BE2C (cell line): Measurements from ENCODE around the gene SLC37A1.

Experiments
- DNase-seq: peaks from one replicate; pipeline ENCODE4 v3.0.0-alpha.2; 2020
- H3K27me3 ChIP-seq: fragments of 250-450 bp; sonication (Bioruptor Pico); 2 replicates; pipeline ENCODE4 v1.5.1; 2020; ENCODE audit warnings: mild to moderate bottlenecking
- H3K36me3 ChIP-seq: fragments of 250-450 bp; sonication (Bioruptor Pico); 2 replicates; pipeline ENCODE4 v1.5.1; 2020; ENCODE audit warnings: mild to moderate bottlenecking
- H3K4me1 ChIP-seq: fragments of 250-450 bp; sonication (Bioruptor Pico); 2 replicates; pipeline ENCODE4 v1.5.1; 2020
- H3K4me3 ChIP-seq: 2 replicates; pipeline ENCODE4 v1.5.1; 2011; ENCODE audit warnings: low read depth, low read length
- H3K9me3 ChIP-seq: fragments of 250-450 bp; sonication (Bioruptor Pico); 2 replicates; pipeline ENCODE4 v1.5.1; 2020
- TF ChIP-seq, protein P1 (sequence below): IDR thresholded peaks from 2 replicates; pipeline ENCODE4 v1.5.1; 2012; ENCODE audit warnings: mild to moderate bottlenecking, low read depth, low read length

The SLC37A1 gene

DNA sequence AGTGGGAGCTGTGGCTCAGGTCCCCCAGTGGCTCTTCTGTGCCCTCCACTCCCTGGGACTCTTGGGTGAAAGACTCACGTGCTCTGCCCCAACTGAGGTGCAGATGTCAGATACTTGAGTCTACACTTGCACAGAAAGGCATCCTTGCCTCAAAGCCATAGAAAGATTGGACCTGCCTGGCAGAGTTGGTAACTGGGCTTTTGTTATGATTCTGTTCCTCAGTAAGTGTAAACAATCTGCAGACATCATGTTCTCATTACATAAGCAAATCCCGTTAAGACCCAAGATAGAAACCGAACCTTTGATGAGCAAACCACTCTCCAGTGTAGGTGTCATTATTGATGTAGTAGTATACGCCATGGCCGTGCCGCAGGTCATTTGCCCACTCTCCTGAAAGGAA lies 27.6 kb upstream of the SLC37A1 start:
- Histone ChIP-seq H3K4me1 (no peaks in the 10 kb centered on the region), H3K36me3 (no peaks in the 10 kb centered on the region), H3K4me3 (no peak overlapping the region), H3K9me3 (no peaks in the 10 kb centered on the region), H3K27me3 (0 out of 2 replicates have a peak, but pooled peaks cover 7% of the 10 kb centered on the region)
- TF ChIP-seq, protein P1, sequence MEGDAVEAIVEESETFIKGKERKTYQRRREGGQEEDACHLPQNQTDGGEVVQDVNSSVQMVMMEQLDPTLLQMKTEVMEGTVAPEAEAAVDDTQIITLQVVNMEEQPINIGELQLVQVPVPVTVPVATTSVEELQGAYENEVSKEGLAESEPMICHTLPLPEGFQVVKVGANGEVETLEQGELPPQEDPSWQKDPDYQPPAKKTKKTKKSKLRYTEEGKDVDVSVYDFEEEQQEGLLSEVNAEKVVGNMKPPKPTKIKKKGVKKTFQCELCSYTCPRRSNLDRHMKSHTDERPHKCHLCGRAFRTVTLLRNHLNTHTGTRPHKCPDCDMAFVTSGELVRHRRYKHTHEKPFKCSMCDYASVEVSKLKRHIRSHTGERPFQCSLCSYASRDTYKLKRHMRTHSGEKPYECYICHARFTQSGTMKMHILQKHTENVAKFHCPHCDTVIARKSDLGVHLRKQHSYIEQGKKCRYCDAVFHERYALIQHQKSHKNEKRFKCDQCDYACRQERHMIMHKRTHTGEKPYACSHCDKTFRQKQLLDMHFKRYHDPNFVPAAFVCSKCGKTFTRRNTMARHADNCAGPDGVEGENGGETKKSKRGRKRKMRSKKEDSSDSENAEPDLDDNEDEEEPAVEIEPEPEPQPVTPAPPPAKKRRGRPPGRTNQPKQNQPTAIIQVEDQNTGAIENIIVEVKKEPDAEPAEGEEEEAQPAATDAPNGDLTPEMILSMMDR = no peak
- no peak for DNase-seq

DNA sequence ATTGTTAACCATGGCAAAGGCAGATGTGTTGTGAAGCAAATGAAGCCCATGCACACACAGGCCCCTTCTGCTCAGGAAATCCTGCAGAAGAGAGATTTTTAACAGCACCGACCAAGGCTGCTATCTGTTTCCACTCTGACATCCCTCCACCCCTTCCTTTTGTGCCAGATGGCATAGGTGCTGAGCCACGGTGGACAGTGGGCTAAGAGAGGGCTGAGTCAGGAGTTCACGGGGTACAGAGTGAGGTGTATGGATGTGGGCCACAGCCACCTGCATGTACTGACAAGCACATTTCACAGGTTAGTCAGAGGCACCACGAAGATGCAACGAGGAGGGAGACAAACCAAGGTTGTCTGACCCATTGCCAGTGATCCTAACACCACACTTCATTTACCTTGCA lies 27.1 kb upstream of the SLC37A1 start:
- TF ChIP-seq, protein P1 = no peak
- 0 out of 2 replicates have a peak, but pooled peaks cover 7% of the 10 kb centered on the region for H3K27me3 ChIP-seq

DNA sequence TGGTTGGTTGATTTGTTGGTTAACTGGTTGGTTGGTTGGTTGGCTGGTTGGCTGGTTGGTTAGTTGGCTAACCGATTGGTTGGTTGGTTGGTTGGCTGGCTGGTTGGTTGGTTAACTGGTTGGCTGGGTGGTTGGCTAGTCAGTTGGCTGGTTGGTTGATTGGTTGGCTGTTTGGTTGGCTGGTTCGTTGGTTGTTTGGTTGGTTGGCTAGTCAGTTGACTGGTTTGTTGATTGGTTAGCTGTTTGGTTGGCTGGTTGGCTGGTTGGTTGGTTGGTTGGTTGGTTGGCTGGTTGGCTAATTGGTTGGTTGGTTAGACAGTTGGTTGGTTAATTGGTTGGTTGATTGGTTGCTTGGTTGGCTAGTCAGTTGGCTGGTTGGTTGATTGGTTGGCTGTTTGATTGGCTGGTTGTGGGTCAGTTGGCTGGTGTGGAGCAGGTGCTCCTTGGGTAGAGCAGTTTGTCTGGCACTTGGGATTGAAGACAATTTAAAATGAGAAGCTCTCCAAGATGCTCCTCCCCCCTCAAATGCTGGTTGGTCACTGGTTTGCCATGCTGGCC lies 24.6 kb upstream of the SLC37A1 start:
- 0 out of 2 replicates have a peak, but pooled peaks cover 4% of the 10 kb centered on the region for H3K27me3 ChIP-seq
- DNase-seq = no peak
- no peaks in the 10 kb centered on the region for H3K4me1 ChIP-seq
- no peaks in the 10 kb centered on the region for H3K9me3 ChIP-seq
- H3K4me3 ChIP-seq = no peak overlapping the region
- TF ChIP-seq, protein P1 = no peak
- no peaks in the 10 kb centered on the region for H3K36me3 ChIP-seq

More for the DNA sequence above, 27.1 kb upstream of the SLC37A1 start:
- Histone ChIP-seq H3K9me3 (no peaks in the 10 kb centered on the region), H3K36me3 (no peaks in the 10 kb centered on the region), H3K4me1 (no peaks in the 10 kb centered on the region), H3K4me3 (no peak overlapping the region)
- DNase-seq = no peak

DNA sequence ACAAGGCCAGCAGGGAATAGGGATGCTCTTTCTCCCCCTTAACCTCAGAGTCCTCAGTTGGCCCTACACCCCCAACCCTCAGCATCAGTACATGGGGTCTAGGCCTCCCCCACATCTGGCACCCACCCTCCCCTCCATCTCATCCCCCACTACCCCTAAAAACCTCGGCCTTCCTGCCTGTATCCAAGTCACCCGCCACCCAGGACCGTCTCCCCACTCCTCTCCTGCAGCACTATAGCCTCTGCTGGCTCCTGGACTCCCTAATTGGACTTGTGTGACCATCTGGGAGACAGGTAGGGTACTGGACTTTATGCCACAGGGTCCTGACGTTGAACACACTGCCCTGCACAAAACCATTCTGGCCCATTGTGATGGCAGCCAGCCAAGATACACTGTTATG lies 23.7 kb upstream of the SLC37A1 start:
- Histone ChIP-seq H3K27me3 (0 out of 2 replicates have a peak, but pooled peaks cover 4% of the 10 kb centered on the region), H3K36me3 (no peaks in the 10 kb centered on the region), H3K4me3 (no peak overlapping the region), H3K4me1 (no peaks in the 10 kb centered on the region), H3K9me3 (no peaks in the 10 kb centered on the region)
- no peak for DNase-seq
- TF ChIP-seq, protein P1 = no peak

DNA sequence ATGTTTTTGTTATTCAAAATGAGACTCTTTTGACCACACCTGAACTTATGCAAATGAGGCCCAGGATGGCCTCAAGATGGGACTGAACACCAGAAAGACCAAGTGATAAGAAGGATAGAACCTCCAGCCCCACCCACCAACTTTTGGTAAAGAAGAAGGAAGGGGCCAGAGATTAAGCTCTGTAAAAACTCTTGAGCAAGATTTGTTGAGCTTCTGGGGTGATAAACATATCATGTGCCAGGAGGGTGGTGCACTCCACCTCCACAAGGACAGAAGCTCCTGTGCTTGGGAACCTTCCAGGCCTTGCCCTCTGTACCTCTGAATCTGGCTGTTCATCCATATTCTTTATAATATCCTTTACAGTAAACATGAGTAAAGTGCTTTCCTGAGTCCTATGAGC lies 22.9 kb upstream of the SLC37A1 start:
- H3K4me3 ChIP-seq = no peak overlapping the region
- TF ChIP-seq, protein P1 = no peak
- H3K36me3 ChIP-seq = no peaks in the 10 kb centered on the region
- no peak for DNase-seq
- 0 out of 2 replicates have a peak, but pooled peaks cover 6% of the 10 kb centered on the region for H3K27me3 ChIP-seq
- no peaks in the 10 kb centered on the region for H3K4me1 ChIP-seq
- H3K9me3 ChIP-seq = no peaks in the 10 kb centered on the region

DNA sequence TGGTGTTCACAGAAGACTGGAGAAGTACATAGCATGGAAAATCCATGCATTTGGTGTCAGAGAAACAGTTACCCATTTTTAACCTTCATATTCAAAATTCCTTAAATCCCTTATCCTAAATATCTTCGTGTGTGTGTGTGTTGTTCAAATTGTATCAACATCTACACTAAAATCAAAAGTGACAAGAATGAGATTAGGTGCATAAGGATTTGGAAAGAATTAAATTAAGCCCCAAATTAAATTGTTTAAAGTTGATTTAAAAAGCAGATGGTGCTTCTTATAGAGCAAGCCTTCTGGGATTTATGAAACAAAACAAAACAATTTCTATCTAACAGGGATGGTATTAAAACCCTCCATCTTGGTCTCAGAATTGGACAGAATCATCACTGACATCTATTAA lies 22.3 kb upstream of the SLC37A1 start:
- TF ChIP-seq, protein P1 = no peak
- Histone ChIP-seq H3K27me3 (0 out of 2 replicates have a peak, but pooled peaks cover 6% of the 10 kb centered on the region), H3K4me1 (no peaks in the 10 kb centered on the region)

More for the DNA sequence above, 22.3 kb upstream of the SLC37A1 start:
- DNase-seq = no peak
- no peaks in the 10 kb centered on the region for H3K9me3 ChIP-seq
- no peaks in the 10 kb centered on the region for H3K36me3 ChIP-seq
- no peak overlapping the region for H3K4me3 ChIP-seq
